CD1c-positive myeloid dendritic cell (primary cell): ENCODE measurements around the gene JARID2.

ENCODE experiments used
- DNase-seq: peaks from one replicate; pipeline ENCODE4 v3.0.0-alpha.2; 2016; ENCODE audit errors: extremely low spot score

Gene JARID2

GRCh38 chr6:15505463-15505918 lies 259.6 kb downstream of the JARID2 start:
- DNase-seq, result no peak

GRCh38 chr6:15506066-15506465 lies 260.2 kb downstream of the JARID2 start:
- DNase-seq, result no peak

- DNase-seq, result no peak
Observed at GRCh38 chr6:15507221-15507620, 261.4 kb downstream of the JARID2 start.

- DNase-seq, result no peak
Observed at GRCh38 chr6:15507746-15508145, 261.9 kb downstream of the JARID2 start.

GRCh38 chr6:15508441-15508871 lies 262.6 kb downstream of the JARID2 start:
- peak; percentile 77 for DNase-seq

GRCh38 chr6:15508931-15509330 lies 263.1 kb downstream of the JARID2 start:
- DNase-seq, result no peak

GRCh38 chr6:15509335-15509933 lies 263.6 kb downstream of the JARID2 start:
- DNase-seq, result peak; percentile 77

- DNase-seq, result no peak
Observed at GRCh38 chr6:15510121-15510520, 264.3 kb downstream of the JARID2 start.

GRCh38 chr6:15510536-15511247 lies 264.8 kb downstream of the JARID2 start:
- DNase-seq, result no peak

- no peak for DNase-seq
Observed at GRCh38 chr6:15511248-15512125, 265.6 kb downstream of the JARID2 start.

- no peak for DNase-seq
Observed at GRCh38 chr6:15512126-15512525, 266.3 kb downstream of the JARID2 start.

- peak; percentile 64 for DNase-seq
Observed at GRCh38 chr6:15512721-15513120, 266.9 kb downstream of the JARID2 start.

GRCh38 chr6:15513131-15513771 lies 267.4 kb downstream of the JARID2 start:
- no peak for DNase-seq

- no peak for DNase-seq
Observed at GRCh38 chr6:15513801-15514711, 268.2 kb downstream of the JARID2 start.

GRCh38 chr6:15515226-15515625 lies 269.4 kb downstream of the JARID2 start:
- DNase-seq, result no peak

- peak; percentile 45 for DNase-seq
Observed at GRCh38 chr6:15515660-15516375, 269.9 kb downstream of the JARID2 start.

- no peak for DNase-seq
Observed at GRCh38 chr6:15516378-15516777, 270.5 kb downstream of the JARID2 start.

- no peak for DNase-seq
Observed at GRCh38 chr6:15516923-15517560, 271.2 kb downstream of the JARID2 start.

- DNase-seq, result no peak
Observed at GRCh38 chr6:15517600-15517999, 271.7 kb downstream of the JARID2 start.

- DNase-seq, result no peak
Observed at GRCh38 chr6:15518057-15518456, 272.2 kb downstream of the JARID2 start.
